Ammon's horn (tissue), 1 donor: ENCODE data around the gene RC3H1.
A peak's percentile ranks its signal among the peaks of the same experiment; 100 is the strongest.
"Not testable (repeated sequence)": the region's sequence is repeated elsewhere in the genome, so short reads cannot be mapped to it uniquely, and the experiment has no call there.

Experiments used
- DNase-seq: peaks from one replicate; pipeline ENCODE4 v3.0.0-alpha.2; 2016; ENCODE audit warnings: low spot score

The RC3H1 gene

DNA sequence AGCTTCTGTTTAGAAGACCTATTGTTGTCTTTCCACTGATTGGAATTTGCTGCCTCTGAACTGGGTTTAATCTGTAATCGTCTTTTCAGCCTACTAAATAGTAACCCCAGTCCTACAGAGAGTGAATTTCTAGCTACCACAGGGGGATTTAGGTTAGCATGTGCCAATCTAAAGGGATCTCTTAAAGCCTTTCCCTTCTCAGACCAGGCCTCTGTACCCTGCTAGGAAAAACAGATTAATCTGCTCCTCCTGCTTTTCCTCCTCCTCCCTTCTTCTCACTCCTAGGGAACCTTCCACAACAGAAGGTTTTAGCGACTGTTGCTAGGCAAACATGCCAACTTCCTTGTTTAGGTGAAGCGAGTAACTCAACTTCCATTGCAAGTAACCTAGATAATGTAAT lies 1.3 kb upstream of the RC3H1 start:
- DNase-seq: peak; percentile 41

DNA sequence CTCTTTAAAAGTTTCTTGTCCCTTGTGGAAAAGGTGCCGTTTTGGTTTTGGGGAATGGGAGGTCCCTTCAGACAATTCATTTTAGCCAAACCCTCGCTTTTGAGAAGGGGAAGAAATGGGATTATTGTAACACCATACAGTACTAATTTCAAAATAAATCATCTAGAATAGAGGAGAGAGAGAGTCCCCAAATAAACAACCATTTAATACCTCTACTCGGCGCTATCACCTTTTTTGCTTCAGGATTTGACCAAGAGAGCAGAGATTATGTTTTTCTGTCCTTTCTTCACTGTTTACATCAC lies 770 bp upstream of the RC3H1 start:
- DNase-seq: no peak

DNA sequence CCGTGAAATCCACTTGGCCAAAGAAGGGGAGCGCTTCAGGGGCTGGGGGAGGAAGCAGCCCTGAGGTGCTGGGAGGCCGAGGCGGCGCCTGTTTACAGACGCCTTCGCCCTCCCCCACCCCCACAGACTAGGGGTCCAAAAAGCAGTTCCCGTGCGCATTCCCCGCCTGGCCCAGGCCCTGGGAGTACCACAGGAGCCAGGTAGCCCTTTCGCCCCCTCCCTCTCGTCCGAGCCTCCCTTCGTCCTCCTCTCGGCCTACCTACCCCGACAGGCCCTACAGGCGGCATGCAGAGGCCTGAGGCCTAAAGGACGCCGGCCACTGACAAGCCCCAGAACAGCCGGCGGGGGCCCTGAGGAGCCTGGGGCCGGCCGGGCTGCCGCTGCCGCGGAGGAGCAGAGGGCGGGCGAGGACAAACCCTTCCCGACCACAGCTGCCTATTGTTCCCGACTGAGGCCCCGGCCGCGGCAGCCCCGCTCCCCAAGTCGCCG lies 522 bp downstream of the RC3H1 start:
- peak; percentile 39 for DNase-seq

DNA sequence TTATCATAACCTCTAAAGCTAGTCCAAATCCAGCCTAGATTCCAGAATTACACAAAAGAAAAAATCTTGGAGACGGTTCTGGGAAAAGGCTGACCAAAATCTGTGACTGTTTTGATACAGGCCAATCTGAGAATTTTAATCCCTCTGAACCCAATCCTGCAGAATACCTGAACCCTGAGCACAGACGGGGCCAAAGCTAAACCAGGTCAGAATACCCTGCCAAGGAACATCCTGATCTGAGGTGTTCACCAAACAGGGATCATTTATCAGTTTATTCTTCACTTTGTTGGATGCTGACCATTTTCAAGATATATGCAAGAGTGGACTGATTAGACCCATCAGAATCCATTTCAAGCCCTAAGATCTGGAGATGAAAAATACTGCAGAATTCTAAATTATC lies 3.6 kb downstream of the RC3H1 start:
- DNase-seq: no peak

DNA sequence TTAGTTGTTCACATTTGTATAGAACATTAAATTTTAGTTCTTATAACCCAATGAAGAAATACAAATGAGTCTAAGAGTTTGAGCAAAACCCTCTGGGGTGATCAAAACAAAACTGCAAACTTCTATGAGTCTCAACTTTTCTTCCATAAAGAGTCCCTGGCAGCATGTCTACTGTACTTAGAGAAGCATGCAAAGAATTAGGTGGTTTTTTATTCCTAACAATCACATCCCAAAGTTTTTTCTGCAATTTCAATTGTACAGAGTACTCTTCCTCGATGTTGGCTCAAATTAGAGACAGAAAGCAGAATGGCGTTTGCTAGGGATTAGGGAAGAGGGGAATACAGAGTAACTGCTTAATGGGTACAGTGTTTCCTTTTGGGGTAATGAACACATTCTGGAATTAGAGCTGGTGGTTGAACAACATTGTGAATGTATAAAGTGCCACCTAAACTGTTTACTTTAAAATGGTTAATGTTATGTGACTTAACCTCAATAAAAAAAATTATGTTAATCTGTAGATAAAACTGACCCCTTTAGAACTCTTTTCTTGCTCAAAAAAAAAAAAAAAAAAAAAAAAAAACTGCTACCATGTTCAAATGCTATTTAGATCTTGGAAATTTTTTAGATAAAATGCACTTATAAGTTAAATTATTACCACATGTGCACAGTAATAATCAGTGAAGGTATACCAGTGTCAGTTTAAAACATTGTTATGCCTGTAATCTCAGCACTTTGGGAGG lies 4.8 kb downstream of the RC3H1 start:
- DNase-seq: no peak

DNA sequence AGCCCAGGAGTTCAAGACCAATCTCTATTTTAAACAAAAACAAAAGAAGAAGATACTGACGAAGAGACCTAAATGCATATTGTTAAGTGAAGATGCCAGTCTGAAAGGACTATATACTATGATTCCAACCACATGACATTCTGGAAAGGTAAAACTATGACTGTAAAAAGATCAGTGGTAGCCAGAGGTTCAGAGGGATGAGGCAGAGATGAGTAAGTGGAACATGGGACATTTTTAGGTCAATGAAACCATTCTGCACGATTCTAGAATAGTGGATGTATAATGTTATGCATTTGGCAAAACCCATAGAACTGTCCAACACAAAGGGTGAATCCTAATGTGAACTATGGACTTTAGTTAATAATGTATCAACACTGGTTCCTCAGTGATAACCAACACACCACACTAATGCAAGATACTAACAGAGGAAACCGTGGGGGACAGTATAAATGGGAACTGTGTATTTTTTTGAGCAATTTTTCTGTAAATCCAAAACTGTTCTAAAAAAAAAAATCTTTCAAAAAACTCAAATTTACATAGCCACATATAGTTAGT lies 8.2 kb downstream of the RC3H1 start:
- DNase-seq: no peak

DNA sequence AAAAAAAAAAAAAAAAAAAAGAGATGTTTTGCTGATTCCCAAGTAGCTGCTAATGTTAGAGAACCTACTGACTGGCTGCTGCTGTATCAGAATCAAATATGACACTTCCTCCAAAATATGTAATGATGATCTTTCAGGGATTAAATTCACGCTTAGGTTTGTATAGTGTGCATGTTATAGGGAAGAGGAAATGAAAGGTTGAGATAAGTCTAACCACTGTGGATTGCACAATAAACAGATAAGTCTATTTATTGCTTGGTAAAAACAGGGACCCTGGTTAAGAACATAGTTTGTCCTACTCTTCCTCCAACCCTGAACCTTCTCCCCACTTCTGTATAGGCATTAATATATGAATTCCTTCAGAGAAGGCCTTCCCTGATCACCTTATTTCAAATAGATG lies 13.2 kb downstream of the RC3H1 start:
- DNase-seq: no peak

DNA sequence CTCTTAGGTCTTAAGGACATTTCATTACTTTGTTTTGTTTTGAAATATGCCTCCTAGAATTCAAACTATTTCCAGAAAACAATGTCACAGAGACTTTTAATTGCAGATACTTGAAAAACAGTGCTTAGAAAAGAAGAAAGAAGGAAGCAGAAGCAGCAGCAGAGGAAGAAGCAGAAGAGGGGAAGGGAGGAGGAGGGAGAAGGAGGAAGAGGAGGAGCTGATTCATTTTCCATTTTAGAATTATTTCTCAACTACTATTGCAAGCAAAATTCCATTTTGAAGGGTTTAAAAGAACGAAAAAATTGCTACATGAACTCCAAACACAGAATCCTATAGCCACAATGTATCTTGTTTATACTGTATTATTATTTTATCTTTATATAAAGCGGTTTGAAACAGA lies 13.9 kb downstream of the RC3H1 start:
- DNase-seq: no peak

DNA sequence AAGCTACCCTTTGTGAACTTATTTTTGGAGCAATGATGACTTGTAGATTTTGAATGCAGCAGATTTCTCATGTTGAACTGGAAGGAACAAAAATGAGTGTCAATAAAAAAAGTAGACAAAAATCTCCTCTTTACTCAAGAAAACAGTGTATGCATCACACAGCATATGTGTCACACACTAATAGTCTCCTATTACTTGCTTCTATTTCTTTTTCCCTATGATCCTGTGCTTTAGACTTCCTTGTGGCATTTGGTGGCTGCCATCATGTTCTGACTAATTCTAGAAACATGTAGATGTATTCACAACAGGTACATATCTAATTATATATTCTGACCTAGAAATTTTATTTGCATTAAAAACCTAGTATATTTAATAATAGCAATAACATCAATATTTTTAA lies 14.3 kb downstream of the RC3H1 start:
- no peak for DNase-seq

DNA sequence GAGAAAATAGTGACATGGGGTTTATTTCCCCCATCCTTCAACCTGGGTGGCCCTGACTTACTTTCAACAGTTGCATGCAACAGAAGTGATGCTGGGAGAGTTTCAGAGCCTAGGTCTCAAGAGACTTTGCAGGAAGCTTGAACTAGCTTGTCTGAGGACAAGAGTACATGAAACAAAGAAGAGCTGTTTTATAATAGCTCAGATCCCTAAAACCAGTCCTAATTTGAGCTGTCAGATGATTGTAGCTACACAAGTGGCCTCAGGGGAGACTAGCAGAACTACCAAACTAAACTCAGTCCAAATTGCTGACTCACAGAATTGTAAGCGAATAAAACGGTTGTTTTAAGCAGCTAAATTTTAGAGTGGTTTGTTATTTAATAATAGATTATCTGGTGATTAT lies 17.1 kb downstream of the RC3H1 start:
- DNase-seq: no peak

DNA sequence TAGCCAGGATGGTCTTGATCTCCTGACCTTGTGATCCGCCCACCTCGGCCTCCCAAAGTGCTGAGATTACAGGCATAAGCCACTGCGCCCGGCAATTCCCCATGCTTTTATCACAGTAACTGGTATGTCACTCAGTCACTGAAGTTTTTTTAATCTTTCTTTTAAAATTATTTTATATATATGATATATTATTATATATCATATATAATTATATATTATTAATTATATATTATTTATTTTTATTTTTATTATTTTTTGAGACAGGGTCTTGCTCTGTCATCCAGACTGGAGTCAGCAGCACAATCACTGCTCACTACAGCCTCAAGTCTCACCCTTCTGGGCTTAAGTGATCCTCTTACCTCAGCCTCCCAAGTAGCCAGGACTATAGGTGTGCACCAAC lies 18.3 kb downstream of the RC3H1 start:
- DNase-seq: no peak

DNA sequence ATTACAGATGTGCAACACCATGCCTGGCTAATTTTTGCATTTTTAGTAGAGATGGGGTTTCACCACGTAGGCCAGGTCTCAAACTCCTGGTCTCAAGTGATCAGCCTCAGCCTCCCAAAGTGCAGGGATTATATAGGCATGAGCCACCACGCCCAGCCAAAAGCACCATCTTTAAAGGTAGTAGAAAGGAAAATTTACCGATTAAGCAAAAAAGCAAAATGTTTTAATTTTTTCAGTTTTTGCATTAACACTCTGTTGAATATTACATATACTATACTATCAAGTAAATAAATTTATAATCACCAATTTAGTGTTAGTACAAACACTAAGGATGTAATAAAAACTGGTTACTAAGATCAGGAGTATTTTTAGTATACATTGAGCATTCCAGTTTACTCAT lies 20.6 kb downstream of the RC3H1 start:
- DNase-seq: no peak

DNA sequence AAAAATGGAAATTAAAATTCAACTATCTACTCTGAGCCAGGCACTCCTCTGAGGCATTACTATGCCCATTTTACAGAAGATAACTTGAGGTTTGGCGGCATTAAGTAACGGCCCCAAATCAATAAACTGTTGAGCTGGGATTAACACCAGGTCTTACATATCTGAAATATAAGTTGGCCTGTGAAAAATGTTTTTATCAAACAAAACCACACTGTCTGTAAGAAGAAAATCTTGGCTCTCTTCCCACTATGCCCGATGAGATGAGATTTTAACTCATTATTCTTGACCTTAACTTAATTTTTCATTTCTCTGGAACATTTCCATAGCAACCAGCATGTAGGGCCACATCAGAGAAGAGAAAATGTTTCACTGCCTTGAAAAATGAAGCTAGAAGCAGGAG lies 21.8 kb downstream of the RC3H1 start:
- DNase-seq: no peak

DNA sequence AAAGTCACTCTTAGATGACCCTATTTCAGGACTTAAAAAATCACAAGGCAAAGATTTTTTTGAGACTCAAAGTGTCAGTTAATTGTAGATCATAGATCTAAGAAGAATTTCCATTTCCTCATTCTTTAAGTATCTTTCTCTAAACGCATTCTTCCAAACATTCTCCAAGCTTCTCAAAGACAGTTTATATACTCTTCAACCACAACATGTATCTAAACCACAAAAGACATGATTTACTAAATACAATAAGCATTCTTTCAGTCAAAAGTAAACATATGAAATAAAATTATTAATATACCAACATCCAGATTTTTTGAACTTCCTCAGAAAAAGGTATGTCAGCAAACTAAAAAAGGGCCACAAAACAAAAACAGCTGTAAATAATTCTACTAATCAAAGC lies 24.4 kb downstream of the RC3H1 start:
- no peak for DNase-seq

DNA sequence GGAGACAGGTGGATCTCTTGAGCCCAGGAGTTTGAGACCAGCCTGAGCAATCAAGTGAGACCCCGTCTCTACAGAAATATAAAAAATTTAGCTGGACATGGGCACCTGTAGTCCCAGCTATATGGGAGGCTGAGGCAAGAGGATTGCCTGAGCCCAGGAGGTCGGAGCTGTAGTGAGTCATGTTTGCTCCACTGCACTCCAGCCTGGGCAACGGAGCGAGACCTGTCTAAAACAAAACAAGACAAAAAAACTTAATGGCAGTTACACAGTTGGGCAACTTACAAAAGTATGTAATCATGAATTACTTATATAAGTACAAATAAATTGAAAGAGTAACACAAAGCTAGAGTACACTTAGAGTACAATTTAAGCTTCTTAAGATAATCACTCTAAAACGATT lies 25.2 kb downstream of the RC3H1 start:
- DNase-seq: no peak

DNA sequence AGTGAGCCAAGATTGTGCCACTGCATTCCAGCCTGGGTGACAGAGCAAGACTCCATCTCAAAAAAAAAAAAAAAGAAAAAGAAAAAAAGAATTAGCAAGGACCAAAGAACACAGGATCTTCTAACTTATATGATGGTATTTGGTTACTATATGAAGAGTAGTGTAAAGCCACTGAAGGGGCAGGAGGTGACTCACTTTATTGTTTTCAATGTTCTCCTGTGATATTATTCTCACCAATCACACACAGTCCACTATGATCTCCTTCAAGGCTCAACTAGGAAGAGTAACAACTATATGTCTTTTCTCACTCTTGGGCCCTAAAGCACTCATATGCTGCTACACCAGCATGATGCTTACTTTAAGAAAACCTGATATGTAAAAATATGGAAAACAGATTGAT lies 26.7 kb downstream of the RC3H1 start:
- no peak for DNase-seq

DNA sequence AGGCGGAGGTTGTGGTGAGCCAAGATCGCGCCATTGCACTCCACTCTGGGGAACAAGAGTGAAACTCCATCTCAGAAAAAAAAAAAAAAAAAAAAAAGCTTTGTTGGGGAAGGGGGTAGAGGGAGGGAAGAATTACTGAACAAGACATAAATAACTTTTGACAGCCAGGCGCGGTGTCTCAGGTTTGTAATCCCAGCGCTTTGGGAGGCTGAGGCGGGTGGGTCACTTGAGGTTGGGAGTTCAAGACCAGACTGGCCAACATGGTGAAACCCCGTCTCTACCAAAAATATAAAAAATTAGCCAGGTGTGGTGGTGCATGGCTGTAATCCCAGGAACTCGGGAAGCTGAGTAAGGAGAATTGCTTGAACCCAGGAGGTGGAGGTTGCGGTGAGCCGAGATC lies 28.2 kb downstream of the RC3H1 start:
- not testable (repeated sequence) for DNase-seq

DNA sequence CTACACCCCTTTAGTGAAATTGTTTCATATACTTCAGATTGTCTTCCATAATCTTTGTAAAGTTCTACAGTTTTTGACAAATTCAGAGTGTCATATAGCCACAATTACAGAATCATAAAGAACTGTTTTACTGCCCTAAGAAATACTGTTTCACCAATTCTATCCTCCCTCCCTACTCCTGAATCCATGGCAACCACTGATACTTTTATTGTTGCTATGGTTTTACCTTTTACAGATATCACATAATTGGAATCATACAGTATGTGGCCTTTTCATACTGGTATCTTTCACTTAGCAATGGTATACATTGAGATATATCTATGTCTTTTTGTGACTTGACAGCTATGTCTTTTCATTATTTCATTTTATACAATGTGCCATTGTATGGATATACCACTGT lies 34.1 kb downstream of the RC3H1 start:
- DNase-seq: no peak

DNA sequence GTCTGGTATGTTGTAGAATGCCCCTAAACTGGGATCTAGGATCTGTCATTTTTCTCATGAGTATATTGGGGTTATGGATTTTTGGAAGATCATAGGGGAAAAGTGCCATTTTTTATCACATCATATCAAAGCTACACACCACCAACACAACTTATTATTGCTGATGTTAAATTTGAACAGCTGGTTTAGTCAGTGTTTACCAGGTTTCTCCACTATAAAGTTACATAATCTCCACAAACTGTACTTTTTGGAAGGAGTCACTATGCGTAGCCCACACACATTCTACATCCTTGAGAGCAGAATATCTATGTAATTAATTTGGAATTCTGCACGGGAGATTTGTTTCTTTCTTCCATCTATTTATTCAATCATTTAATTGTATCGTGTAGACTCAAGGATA lies 35.2 kb downstream of the RC3H1 start:
- no peak for DNase-seq

DNA sequence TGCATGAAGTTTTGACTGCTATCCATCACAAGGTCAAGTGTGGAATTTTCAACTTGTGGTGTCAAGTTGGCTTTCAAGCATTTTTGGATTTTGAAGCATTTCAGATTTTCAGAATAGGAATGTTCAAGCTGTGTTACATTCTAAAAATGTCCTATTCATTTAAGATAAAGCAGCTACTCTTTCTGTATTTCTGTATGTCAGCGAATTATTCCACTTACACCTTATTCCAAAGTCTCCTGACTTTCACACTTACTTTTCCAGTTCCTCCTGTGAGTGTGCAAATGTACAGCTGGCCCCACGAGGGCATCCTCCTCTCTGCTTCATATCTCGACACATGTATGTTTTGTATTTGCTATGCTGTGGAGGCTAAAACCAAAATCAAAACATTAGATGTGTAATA lies 51.9 kb downstream of the RC3H1 start:
- DNase-seq: no peak

DNA sequence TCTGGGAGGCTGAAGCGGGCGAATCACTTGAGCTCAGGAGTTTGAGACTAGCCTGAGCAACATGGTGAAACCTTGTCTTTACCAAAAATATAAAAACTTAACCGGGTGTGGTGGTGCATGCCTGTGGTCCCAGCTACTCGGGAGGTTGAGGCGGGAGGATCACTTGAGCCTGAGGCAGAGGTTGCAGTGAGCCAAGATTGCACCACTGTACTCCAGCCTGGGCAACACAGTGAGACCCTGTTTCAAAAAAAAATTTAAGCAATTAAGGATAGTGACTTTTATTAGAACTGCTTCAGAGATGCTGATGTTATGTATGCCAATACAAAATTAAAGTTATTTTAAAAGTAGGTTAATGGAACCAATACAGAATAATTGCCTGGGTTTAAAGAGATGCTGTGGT lies 56.3 kb downstream of the RC3H1 start:
- not testable (repeated sequence) for DNase-seq

DNA sequence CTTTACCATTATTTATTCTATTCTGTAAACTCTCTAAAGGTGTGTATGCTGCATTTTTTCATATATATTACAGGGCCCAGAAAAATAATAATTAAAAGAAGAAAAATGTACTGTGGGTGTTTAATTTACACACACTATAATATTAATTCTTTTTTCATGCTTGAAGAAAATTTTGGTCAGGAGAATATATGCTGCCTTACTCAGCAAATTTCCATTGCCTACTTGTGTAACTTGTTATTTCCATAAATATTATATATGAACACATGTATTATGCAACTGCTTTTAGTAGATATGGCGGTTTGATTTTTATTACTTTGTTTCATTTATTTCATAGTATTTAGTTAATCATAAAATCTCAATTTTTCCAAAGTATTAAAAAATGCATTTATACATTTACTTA lies 58.7 kb downstream of the RC3H1 start:
- no peak for DNase-seq

DNA sequence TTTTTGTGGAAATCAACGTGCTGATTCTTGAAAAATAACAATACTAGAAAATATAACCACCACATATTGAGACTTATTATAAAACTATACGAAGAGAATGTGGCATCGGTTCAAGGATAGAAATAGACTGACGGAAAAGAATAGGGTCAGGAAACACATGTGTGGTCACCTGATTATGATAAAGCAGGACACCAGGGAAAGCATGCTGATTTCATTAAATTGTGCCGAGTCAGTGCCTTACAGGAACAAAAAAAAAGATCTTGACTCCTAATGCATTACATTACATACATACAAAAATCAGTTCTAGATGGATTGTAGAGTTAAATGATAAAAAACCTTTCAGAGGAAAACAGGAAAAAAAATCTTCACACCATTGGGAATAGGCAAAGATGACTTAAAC lies 61.5 kb downstream of the RC3H1 start:
- no peak for DNase-seq

DNA sequence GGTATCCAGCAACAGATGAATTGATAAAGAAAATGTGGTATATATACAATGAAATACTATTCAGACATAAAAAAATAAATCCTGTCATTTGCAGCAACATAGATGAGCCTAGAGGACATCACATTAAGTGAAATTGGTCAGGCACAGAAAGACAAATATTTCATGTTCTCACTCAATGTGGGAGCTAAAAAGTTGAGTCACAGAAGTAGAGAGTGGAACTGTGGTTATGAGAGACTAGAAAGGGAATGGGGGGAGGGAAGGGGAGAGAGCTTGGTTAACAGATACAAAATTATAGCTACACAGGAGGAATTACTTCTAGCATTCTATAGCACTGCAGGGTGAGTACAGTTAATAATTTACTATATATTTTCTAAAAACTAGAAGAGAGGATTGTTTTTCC lies 68.0 kb downstream of the RC3H1 start:
- DNase-seq: no peak
